A673 (cell line): ENCODE results near the gene ACSM4.

Experiments used
- CTCF ChIP-seq: fragments of 300-800, 200-600 bp; sonication (generic); conservative IDR thresholded peaks from 2 replicates; pipeline ENCODE4 v1.5.1; 2017; ENCODE audit warnings: low read depth, mild to moderate bottlenecking, antibody characterized with exemption, low read length, moderate library complexity, mixed read lengths
- EZH2 ChIP-seq: fragments of 200-600 bp; sonication (generic); IDR thresholded peaks from 2 replicates; pipeline ENCODE4 v1.6.1; 2017; ENCODE audit warnings: borderline replicate concordance, low read depth, mild to moderate bottlenecking, mixed read lengths, antibody characterized with exemption, low read length; ENCODE audit not compliant: poor library complexity, severe bottlenecking

- TF ChIP-seq CTCF: no peak
- no peak for TF ChIP-seq EZH2
These were observed 14.1 kb upstream of the ACSM4 start for GRCh38 chr12:7289743-7290142.
